ENCODE measurements around the gene TBX2. TPM values are rescaled to one million over a fixed set of nuclear protein-coding genes. Genes with fewer than 3 reads are reported as not detected.

Gene TBX2
- total and polyA plus RNA-seq, 2 of the 13 experiments (the other 11 are each of a cell fraction or from before 2014, with no cell fraction given) = 2.8 to 15.3 TPM

DNA sequence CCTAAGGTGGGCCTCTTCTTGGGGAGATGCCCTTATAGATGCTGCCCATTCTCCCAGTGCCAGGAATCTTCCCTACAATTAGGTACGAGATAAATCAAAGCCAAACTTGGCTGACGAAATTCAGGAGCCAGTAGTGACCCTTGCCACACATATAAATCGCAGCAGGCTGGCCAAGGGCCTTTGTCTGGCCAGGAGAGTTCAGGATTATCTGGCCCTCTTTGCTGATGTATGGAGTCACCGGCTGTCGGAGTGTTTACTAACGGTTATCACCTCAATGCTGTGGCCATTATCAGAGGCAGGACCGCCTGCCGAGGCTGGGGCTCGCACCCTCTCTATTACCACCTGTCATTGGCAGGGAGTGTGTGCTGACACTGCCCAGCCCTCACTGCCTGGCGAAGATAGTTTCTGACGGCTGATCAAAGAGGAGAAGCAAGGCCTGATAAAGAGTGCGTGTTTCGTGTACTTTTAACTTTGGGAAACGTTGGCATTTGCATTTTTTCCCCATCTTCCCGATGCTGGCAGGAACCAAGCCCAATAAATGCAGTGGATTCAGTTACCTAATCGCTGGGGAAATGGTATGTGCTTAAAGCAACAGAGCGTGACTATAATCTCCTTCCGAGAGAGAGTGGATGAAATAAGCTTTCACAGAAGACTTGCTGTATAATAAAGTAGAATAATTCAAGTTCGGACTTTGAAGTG is 32.8 kb upstream of the TBX2 start (continued):
- TF ChIP-seq, protein P1, sequence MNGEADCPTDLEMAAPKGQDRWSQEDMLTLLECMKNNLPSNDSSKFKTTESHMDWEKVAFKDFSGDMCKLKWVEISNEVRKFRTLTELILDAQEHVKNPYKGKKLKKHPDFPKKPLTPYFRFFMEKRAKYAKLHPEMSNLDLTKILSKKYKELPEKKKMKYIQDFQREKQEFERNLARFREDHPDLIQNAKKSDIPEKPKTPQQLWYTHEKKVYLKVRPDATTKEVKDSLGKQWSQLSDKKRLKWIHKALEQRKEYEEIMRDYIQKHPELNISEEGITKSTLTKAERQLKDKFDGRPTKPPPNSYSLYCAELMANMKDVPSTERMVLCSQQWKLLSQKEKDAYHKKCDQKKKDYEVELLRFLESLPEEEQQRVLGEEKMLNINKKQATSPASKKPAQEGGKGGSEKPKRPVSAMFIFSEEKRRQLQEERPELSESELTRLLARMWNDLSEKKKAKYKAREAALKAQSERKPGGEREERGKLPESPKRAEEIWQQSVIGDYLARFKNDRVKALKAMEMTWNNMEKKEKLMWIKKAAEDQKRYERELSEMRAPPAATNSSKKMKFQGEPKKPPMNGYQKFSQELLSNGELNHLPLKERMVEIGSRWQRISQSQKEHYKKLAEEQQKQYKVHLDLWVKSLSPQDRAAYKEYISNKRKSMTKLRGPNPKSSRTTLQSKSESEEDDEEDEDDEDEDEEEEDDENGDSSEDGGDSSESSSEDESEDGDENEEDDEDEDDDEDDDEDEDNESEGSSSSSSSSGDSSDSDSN (CRISPR knock-in tag; IDR thresholded peaks at IDR 0.05) = peak; percentile 84
- TF ChIP-seq MEIS1 (CRISPR knock-in tag; IDR thresholded peaks at IDR 0.05; ENCODE audit: borderline replicate concordance) (peak; percentile 52; the same call in 1 of the 2 replicates), SRY (CRISPR knock-in tag; IDR thresholded peaks at IDR 0.05) (peak; percentile 45; the same call in 1 of the 2 replicates), ZKSCAN5 (CRISPR knock-in tag; IDR thresholded peaks at IDR 0.05) (no peak), FOSL1 (CRISPR knock-in tag; IDR thresholded peaks at IDR 0.05; ENCODE audit: borderline replicate concordance) (no peak), CCDC6 (CRISPR knock-in tag; IDR thresholded peaks at IDR 0.05) (peak; percentile 68), NPAS2 (CRISPR knock-in tag; IDR thresholded peaks at IDR 0.05; ENCODE audit: borderline replicate concordance) (no peak), CBFB (CRISPR knock-in tag; IDR thresholded peaks at IDR 0.05) (peak; percentile 40; the same call in 1 of the 2 replicates), TEAD2 (CRISPR knock-in tag; IDR thresholded peaks at IDR 0.05) (no peak), KLF15 (CRISPR knock-in tag; IDR thresholded peaks at IDR 0.05; ENCODE audit: borderline replicate concordance) (no peak; the same call in 1 of the 2 replicates), FOXJ3 (CRISPR knock-in tag; IDR thresholded peaks at IDR 0.05; ENCODE audit: borderline replicate concordance) (peak; percentile 83), EP300 (IDR thresholded peaks at IDR 0.05; ENCODE audit: low read depth in 2 of 2, low read length in 2 of 2) (peak; percentile 54 to 80; a peak in 1 of 4 replicates), EP300 (CRISPR knock-in tag; IDR thresholded peaks at IDR 0.05; ENCODE audit: borderline replicate concordance) (peak; percentile 88), ZNF737 (CRISPR knock-in tag; IDR thresholded peaks at IDR 0.05; ENCODE audit: borderline replicate concordance) (no peak; the same call in 1 of the 2 replicates), KMT2B (CRISPR knock-in tag; IDR thresholded peaks at IDR 0.05) (0 out of 2 replicates have a peak, but pooled peaks have one; percentile 37)
- TF ChIP-seq, protein P2, sequence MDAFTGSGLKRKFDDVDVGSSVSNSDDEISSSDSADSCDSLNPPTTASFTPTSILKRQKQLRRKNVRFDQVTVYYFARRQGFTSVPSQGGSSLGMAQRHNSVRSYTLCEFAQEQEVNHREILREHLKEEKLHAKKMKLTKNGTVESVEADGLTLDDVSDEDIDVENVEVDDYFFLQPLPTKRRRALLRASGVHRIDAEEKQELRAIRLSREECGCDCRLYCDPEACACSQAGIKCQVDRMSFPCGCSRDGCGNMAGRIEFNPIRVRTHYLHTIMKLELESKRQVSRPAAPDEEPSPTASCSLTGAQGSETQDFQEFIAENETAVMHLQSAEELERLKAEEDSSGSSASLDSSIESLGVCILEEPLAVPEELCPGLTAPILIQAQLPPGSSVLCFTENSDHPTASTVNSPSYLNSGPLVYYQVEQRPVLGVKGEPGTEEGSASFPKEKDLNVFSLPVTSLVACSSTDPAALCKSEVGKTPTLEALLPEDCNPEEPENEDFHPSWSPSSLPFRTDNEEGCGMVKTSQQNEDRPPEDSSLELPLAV (CRISPR knock-in tag; conservative IDR thresholded peaks at IDR 0.05; ENCODE audit: low read depth) = no peak
- TF ChIP-seq, protein P3, sequence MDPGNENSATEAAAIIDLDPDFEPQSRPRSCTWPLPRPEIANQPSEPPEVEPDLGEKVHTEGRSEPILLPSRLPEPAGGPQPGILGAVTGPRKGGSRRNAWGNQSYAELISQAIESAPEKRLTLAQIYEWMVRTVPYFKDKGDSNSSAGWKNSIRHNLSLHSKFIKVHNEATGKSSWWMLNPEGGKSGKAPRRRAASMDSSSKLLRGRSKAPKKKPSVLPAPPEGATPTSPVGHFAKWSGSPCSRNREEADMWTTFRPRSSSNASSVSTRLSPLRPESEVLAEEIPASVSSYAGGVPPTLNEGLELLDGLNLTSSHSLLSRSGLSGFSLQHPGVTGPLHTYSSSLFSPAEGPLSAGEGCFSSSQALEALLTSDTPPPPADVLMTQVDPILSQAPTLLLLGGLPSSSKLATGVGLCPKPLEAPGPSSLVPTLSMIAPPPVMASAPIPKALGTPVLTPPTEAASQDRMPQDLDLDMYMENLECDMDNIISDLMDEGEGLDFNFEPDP (CRISPR knock-in tag; conservative IDR thresholded peaks at IDR 0.05) = peak; percentile 85; the same call in 1 of the 2 replicates
- TF ChIP-seq, protein P4, sequence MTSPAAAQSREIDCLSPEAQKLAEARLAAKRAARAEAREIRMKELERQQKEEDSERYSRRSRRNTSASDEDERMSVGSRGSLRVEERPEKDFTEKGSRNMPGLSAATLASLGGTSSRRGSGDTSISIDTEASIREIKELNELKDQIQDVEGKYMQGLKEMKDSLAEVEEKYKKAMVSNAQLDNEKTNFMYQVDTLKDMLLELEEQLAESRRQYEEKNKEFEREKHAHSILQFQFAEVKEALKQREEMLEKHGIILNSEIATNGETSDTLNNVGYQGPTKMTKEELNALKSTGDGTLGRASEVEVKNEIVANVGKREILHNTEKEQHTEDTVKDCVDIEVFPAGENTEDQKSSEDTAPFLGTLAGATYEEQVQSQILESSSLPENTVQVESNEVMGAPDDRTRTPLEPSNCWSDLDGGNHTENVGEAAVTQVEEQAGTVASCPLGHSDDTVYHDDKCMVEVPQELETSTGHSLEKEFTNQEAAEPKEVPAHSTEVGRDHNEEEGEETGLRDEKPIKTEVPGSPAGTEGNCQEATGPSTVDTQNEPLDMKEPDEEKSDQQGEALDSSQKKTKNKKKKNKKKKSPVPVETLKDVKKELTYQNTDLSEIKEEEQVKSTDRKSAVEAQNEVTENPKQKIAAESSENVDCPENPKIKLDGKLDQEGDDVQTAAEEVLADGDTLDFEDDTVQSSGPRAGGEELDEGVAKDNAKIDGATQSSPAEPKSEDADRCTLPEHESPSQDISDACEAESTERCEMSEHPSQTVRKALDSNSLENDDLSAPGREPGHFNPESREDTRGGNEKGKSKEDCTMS (CRISPR knock-in tag; conservative IDR thresholded peaks at IDR 0.05) = no peak
- TF ChIP-seq, protein P5, sequence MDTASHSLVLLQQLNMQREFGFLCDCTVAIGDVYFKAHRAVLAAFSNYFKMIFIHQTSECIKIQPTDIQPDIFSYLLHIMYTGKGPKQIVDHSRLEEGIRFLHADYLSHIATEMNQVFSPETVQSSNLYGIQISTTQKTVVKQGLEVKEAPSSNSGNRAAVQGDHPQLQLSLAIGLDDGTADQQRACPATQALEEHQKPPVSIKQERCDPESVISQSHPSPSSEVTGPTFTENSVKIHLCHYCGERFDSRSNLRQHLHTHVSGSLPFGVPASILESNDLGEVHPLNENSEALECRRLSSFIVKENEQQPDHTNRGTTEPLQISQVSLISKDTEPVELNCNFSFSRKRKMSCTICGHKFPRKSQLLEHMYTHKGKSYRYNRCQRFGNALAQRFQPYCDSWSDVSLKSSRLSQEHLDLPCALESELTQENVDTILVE (CRISPR knock-in tag; IDR thresholded peaks at IDR 0.05) = no peak; the same call in 1 of the 2 replicates
